Left hindlimb (tissue), 1 donor: ENCODE measurements around the gene PIK3R1.

Source experiments
- DNase-seq: peaks from one replicate; pipeline ENCODE4 v3.0.0-alpha.2; 2018

PIK3R1 gene

DNA sequence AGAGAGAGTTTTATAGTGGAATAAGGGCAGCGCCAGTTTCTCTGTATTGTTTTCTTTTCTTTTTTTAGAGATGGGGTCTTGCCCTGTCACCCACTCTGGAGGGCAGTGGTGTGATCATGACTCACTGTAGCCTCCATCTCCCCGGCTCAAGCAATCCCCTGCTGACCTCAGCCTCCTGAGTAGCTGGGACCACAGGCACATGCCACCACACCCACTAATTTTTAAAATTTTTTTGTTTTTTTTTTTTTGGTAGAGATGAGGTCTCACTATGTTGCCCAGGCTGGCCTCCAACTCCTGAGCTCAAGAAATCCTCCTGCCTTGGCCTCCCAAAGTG is 119.0 kb downstream of the PIK3R1 start:
- no peak for DNase-seq

DNA sequence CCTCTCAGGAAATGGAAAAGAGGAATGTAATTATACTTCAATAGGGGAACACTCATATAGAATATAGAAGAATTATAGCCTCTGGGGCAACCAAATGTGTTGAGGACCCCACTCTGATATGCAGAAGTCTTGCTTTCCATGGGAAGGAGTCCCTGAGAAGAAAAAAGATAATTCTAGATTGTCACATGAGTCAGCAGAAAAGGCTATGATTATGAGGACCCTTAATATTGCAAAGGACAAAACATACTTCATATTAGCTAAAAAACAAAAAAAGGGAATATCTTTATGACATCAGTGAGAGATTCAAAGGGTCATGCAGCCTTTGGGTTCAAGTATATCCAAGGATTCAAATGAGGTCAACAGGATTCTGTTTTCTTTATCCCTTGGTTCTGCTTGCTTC is 119.5 kb downstream of the PIK3R1 start:
- DNase-seq: no peak

DNA sequence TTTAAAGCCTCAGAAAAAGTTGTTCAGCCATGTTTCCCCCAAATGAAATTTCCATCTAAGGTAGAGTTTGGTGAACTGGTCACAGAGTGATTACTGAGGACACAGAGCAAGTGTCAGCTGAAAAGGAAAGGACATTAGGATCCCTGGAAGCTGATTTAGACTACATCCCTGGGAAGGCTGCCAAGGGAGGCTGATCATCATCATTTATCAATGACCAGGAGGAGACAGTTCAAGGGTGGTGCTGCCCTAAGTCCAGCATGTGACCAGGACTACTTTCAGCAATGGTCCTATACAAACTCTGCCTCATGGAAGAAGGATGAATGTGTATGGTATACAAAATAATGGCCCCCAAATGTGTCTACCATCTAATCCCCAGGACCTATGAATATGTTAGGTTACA is 120.6 kb downstream of the PIK3R1 start:
- DNase-seq: no peak

DNA sequence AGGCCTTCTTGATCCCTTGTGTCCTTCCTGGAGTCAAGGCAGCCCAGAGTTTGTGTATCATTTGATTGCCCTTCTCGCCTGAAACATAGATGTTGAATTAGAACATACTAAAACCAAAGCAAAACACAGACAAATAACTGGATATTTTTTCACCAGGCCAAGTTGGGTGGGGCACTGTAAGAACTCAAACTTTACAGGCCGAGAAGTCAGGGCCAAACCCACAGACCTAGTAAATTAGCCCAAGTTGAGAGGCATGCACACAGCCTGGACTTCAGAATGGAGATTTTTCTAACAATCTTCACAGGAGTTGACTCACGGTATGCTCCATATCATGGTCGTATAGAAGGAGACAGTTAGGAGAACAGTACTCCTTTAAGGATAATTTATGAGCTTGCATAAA is 121.7 kb downstream of the PIK3R1 start:
- no peak for DNase-seq

DNA sequence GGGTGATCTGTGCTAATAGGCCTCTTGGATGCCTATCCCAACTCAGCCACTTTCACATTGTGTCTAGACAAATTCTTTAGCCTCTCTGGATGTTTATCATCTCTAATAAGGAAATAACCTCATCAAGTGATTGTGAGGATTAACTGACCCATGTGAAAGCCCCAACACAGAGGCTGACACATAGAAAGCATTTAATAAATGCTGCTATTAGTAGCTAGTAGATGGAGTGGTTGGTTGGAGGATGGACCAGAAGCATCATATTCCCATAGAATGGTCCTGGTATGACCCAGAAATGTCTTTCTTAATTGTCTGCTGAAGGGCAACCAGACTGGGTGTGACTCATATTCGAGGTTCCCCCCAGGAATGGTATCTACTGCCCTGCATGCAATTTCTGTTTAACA is 124.4 kb downstream of the PIK3R1 start:
- DNase-seq: no peak

DNA sequence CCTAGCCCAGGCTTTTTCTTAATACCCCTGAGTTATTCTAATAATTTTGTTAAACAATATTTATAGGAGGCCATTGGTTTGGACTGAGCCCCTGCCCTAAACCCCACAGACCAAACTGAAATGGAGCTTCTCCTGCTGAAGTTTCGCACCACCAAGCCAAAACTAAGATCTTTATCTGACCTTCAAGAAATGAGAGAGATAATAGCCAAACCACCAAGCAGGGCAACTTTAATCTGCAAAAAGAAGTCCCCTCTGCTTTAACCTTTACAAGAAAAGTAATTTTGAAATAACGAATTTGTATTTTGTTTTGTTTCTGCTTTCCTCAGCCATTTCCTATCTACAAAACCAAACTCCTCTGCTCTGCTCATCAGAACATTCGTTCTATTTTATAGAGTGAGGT is 125.5 kb downstream of the PIK3R1 start:
- DNase-seq: no peak

DNA sequence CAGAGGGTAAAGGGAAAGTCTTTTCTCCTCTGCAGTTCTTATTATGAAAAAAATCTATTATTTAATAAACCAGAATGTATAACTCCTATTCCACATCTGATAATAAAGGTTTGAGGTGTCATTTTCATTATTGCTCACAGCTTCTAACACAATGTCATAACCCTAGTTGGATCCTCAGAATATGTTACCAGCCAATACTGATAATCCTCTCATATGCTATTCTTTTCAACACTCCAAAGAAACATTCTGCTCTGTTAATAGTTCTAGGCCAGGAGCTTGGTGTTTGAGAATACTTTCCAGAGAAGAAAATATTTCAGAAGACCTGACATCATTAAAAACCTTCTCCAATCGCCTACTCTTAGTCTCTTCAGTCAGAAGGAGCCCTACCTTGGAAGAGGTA is 127.1 kb downstream of the PIK3R1 start:
- DNase-seq: no peak

DNA sequence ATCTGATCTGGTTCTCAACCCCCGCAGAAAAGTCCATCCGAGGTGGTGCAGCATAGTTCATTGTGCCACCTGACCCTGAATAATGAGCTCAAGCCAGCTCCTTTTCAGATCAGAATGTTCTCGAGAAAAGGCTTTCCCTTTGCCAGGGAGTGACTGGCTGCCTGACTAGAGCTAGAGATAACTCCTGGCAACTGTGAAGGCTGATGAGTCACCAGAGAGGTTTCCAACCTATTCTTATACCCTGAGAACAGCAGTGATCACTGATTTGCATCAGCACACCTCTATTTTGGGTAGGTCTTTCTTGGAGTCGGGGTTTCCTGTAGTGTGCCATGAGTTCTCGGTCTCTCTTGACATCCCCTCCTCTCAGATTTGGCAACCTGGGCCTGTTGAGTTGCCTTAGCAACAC is 127.9 kb downstream of the PIK3R1 start:
- no peak for DNase-seq

DNA sequence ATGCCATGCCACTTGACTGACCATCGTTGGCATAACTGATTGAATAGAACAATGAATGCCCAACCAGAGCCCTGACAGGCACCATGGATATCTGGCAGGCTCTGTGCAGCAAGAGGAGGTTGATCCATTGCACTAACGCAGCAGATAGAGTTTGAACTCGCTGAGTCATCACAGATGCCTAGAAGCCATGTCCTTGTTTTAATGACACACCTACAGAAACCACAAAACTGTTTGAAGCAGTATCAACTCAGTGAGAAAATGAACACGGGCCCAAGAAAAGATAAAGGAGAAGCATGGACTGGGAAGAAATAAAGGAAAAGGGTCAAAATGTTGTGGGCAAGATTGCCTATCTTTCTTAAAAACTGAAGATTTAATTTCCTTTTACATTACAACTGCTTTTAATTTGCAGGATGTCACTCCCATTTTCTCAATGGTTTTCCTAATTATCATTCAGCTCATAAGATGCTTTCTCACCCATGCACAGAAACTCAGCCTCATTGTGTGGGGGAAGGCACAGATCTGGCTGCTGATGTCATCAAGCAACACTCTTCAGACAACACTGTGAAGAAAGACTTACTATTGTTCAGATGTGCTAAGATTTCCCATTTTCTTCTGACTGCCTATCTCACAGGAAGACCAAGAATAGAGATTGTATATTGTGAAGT is 129.0 kb downstream of the PIK3R1 start:
- no peak for DNase-seq

DNA sequence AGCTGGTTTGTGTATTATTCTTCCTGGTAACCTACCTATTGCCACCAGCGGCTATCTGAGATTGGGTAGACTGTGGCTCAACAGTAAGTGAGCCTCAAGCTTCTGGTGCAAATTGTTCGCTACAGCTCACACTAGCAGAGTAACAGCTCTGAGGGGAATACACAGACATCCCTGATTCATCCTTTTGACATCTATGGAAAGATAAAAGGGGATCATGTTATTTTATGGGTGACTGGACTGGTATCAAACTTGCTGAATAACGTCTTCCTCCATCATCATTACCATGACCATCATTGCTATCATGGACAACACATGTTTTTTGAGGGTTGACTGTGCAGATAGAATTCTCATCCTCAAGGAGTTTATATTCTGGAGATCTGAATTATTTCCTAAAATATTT is 129.6 kb downstream of the PIK3R1 start:
- no peak for DNase-seq

DNA sequence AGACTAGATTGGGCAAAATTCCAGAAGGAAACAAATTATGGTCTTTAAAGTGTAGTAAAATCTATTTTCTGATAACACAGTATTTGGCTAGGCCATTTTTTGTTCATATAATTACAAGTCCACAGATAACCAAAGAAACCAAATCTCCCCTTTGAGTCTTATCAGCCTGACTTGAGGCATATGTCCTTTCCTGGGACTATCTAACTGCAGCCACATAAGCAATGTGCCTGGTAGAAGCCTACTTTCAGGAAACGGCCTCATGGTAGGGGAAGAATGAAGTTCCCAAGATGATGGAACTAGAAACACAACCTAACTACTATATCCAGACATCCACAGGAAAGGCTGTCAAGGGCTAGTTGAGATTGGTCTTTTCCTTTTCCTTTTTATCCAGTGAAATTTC is 130.0 kb downstream of the PIK3R1 start:
- DNase-seq: no peak

DNA sequence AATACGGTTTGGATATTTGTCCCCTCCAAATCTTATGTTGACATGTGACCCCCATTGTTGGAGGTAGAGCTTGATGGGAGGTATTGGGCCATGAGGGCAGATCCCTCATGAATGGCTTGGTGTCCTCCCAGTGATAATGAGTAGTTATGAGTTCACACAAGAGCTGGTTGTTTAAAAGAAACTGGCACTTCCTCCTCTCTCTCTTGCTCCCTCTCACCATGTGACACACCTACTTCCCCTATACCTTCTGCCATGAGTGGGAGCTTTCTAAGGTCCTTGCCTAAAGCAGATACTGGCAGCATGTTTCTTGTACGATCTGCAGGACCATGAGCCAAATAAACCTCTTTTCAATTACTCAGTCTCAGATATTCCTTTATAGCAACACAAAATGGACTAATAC is 132.0 kb downstream of the PIK3R1 start:
- DNase-seq: no peak

DNA sequence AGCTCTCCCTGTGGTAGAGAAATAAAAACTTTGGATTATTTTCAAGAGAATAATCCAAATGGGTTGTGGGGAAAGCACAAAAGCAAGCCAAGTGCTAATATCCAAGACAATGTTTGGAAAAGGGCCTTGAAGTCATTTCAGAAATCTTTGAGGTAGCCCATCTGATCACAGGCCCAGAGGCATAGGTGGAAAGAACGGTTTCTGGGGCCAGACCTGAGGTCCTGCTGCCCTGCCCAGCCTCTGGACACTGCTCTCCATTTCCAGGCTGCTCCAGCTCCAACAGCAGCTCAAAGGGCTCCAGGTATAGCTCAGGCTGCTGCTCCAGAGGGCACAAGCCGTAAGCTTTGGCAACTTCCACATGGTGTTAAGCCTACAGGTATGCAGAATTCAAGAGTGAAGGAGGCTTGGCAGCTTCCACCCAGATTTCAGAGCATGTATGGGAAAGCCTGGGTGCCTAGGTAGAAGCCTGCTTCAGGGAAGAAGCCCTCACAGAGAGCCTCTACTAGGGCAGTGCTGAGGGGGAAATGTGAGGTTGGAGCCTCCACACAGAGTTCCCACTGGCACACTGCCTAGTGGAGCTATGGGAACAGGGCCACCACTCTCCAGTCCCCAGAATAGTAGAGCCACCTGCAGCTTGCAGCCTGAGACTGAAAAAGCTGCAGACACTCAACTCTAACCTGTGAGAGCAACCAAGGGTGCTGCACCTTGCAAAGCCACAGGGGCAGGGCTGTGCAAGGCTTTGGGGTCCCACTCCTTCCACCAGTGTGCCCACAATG is 133.1 kb downstream of the PIK3R1 start:
- DNase-seq: no peak

DNA sequence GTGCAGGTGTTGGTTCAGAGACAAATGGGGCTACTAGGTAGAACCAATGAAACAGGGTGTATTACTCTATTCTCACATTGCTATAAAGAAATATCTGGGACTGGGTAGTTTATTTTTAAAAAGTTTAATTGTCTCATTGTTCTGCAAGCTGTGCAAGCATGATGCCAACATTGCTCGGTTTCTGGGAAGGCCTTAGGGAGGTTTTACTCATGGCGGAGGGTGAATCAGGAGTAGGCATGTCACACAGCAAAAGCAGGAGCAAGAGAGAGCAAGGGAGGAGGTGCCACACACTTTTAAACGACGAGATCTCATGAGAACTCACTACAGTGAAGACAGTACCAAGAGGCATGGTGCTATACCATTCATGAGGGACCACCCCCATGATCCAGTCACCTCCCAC is 134.6 kb downstream of the PIK3R1 start:
- DNase-seq: no peak
